GM21526 (cell line): Measurements from ENCODE around the gene IFNG.
A peak's percentile ranks its signal among the peaks of the same experiment; 100 is the strongest.

Source experiments
- ATAC-seq: cut with Tn5 transposase; IDR thresholded peaks from one replicate; pipeline ENCODE4 v1.9.1; 2021; ENCODE audit warnings: moderate library complexity; ENCODE audit not compliant: unreplicated experiment, low FRiP score

The IFNG gene

DNA sequence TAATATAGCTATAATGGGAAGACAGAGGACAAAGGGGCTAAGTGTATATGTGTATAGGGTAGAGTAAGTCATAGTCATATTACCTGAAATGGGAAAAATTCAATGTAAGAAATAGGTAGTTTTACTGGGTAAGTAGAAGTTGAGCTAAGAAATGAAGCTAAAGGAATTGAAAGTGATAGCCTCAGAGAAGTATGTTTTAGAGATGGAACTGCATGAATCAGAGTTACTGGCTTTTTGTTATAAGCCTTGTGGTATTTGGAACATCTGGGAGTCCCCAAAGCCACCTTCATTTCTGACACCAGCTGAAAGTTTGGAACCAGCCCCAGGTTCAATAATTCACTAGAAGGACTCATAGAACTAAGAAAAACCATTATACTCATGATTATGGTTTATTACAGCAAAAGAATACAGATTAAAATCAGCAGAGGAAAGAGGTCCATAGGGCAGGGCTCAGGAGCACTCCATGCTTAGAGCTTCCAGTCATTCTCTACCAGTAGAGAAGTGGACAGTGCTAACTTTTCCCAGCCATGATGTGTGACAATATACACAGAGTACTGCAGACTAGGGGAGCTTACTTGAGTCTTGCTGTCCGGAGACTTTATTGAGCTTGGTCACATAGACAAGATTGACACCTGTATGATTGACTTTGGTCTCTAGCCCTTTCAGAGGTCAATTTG is 9.8 kb upstream of the IFNG start:
- no peak for ATAC-seq

DNA sequence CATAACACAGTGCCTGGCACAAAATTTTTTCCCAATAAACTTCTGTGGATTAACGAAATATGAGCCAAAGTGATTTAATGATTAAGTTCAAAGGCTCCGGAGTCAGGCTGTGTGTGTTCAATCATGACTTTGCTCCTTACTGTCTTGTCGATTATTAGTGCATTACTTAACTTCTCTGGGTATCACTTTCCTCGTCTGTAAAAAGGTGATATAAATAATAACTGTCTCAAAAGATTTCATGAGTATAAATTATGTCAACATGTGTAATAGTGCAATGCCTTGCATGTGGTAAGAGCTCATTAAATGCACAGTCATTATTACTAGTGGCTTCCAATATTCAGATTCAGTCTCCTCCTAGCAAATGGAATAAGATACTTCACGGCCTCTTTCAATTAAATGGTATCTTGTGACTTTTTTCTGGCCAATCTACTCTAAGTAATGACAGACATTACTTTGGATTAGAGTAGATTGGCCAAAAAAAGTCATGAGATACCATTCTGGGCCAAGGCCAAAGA is 6.8 kb upstream of the IFNG start:
- no peak for ATAC-seq

DNA sequence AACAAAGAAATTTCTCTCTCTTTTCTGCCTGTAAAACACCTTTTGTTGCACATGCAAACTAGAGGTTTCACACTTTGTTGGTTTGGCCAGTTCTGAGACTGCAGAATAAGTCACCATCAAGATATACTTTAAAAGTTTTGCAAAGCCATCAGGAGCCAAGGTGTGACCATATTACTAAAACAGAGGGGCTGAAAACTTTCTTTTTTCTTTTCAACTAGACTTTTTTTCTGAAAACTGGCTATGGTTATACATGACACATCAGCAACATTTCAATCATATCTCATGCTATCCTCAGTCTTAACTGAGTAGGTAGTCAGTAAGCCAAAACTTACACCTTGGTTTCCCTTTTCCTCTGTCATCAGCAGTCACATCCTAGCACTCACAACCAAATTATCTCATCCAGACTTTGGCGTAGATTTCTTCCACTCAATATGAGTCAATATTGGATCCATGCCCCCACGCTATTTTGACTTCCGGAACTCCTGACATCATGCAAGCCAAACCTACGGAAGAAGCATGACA is 4.1 kb upstream of the IFNG start:
- peak; percentile 63 for ATAC-seq

DNA sequence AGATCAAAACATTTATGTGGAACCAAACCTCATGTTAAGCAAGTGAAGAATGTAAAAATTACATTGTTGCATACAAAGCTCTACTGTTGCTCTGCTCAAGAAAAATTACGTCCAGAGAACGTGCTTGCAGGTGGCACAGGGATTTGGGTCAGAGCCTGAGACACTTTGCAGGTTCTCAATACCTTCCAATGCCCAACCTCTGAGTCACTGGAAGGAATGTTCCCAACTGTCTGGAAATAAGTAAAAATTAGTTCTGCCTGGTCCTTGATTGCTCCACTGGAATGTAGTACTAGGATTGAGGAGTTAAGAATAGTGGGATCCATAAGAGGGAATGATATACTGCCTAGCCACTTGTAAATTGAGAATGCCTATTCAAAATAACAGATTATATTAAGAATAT is 2.8 kb upstream of the IFNG start:
- ATAC-seq: no peak

DNA sequence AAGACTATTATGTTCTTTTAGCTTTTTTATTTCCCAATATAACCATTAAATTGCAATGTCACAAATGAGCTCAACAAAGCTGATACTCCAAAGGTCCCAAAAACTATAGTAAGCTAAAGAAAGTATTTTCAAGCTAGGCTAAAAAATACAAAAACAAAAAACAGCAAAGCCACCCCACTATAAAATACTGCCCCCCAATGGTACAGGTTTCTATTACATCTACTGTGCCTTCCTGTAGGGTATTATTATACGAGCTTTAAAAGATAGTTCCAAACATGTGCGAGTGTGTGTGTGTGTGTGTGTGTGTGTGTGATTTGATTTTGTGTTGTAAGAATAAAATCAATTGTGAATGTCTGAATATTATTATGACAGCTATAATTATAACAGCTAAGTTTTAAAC is 1.1 kb downstream of the IFNG start:
- no peak for ATAC-seq

DNA sequence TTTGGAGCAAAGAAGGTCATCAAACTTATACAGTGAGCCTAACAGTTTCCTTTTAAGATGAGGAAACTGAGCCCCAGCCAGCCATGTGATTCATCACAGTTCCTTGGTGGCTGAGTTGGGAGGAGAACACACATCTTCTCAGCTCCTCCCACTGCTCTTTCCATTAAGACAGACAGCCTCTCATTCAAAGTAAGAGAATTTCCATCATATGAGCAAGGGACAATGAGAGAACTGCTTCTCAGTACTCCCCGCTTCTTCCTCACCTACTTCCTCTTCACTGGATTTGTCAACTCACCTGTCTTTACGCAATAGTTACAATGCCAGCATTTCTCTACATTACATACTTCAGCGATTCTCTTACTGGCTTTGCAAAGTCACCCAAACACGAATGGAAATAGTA is 2.2 kb downstream of the IFNG start:
- ATAC-seq: no peak

DNA sequence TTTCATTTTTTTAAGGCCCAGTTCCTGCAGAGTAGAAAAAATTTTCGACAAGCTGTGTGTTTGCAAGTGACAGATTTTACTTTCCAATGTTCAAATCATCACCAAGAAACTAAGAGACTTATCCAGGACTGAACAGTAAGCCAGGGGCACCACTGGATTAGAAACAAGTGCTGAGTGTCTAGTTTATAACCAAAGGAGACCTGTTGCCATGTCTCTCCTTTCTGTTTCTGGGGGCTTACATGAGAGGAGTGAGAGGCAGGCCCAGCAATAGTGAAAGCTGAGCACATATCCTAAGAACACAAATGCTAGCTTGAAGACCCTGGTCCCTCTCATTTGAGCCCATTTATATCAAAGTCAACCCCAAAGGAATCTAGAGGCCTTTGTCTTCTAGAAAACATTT is 2.9 kb downstream of the IFNG start:
- no peak for ATAC-seq

DNA sequence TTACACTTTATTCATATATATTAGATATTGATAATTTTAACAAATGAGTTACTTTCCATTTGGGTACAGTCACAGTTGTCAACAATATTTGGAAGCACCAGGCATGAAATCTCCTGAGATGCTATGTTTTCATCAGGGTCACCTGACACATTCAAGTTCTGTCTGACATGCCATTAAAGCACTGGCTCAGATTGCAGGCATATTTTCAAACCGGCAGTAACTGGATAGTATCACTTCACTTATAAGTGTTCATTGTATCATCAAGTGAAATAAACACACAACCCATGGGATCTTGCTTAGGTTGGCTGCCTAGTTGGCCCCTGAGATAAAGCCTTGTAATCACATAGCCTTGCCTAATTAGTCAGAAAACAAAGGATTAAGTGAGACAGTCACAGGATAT is 4.8 kb downstream of the IFNG start:
- no peak for ATAC-seq

DNA sequence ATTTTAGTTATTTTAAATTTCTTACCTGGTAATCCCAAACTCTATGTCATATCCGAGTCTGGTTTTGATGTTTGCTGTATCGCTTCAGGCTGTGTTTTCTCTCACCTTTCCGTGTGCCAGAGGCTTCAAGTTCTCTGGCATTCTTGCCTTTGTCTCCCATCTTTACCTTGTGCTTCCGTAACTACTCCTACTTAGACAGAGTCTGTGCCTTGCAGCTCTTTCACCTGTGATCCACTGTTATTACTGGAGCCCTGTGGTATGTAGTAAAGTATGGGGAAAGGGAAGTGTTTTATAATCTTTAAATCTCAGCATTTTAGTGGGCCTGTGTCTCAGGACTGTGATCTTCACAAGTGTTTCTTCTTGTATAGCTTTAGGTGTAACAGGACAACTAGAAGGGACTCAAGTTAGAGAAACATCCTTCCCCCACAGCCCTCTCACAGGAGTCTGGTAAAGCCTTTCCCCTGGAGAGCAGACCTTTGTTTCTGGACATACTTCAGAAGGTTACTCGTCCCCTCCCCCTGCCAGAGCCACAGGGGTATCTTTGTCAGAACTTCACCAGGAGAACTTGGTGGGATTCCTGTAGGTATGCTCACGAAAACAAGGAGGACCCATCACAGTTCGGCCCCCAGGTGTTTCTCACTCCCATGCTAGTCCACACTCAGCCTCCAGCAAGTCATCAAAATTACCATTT is 11.1 kb downstream of the IFNG start:
- ATAC-seq: no peak

DNA sequence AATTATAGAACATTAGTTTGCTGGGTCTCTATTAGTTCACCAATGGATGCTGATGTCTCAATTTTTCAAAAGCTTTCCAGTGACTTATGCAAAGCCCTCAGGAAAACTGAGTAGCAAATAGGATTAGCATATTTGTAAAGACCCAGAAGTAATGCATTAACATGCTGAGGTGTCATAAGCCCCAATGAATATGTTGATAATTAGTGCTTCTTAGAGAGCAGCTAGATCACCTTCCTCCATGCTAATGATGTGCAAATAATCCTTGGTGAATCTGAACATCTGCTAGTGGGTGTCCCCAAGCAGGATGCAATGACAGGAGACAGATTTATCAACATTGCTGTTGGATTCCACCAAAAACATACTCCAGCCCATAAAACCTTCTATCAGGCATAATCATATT is 19.0 kb downstream of the IFNG start:
- no peak for ATAC-seq

DNA sequence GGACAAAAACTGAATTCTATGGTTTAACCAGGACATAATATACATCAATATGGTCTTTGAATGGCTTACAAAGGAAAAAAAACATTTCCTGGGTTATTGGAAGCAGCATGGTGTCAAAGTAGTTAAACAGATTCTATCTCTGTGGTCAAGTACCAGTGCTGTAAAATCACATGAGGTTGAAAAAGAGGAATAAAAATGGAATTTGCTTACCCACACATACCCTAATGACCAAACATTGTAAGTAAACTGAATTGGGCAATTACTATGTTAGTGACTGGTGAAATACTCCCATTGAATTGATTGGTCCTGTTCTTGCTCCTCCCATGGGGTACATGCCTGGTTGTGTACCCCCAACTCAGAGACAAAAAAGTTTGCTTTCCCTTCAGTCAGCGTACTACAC is 19.6 kb downstream of the IFNG start:
- ATAC-seq: no peak

DNA sequence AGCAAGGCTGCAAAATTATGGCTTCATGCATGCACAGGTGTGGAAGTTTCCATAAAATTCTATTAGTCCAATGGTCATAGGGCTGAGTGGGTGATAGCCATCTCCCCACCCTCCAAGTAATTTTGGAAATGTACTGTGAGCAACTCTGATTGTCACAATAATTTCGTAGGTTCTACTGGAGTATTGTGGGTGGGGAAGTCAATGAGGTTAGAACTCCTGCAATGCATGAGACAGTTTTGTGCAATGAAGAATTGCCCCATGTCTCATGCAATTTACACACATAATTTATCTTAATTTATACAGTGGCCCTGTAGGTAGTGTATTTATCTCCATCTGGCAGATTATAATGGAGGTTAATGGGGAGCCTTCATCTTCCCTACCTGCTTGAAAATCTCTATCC is 20.5 kb downstream of the IFNG start:
- no peak for ATAC-seq

DNA sequence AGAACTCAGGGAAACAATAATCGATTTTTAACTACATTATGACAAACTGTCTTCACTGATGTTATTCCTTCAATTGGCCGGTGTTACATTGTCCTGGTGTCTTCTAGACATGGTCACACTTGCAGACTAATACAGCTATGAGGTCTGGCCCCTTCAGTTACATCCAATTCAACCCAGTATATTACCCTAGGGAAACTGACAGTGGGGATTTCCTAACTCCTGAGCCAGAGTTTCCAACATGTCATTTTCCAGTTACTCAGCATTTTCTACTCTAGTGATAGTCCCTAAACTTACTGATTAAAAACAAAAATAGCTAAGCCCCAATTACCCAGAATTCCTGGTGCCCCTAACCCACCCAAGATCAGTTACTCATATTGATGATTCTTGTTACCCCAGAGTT is 21.1 kb downstream of the IFNG start:
- no peak for ATAC-seq

DNA sequence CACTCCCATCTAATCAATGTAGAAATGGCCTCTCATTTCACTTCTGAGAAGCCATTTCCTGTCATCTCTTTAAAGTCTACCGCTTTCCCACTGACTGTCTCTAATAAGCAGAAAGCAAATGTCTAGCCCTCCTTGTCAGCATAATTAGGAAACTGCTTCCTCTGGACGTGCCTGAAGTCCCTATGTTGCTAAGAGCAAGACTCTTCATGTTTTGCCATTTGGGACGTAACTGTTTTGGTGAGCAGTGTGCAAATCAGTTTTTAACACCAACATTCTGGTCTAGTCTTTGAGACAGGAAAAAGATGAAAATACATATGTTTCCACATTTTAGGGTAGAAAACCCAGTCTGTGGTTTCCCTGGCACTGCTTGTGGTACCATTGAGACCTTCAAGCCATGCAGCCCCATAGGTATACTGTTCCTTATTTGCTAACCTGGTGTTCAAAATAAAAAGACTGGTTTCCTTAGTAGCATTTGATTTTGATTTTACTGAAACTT is 22.2 kb downstream of the IFNG start:
- ATAC-seq: no peak

DNA sequence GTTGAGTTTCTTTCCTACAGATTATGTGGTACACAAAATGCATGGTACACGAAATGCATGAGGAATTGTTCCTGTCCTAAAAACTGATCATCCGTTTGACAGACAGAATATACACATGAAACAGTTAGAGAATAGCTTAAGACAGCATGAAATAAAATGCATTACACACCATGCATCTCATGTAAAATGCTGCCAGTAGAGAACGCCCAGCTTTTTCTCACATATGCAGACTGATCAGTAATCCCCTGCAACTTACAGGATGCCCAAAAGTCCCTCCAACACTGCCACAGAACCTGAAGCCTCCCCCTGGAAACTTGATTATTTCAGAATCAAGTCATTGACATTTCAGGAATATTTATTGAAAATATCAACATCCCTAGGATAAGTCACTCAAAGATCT is 24.0 kb downstream of the IFNG start:
- no peak for ATAC-seq

DNA sequence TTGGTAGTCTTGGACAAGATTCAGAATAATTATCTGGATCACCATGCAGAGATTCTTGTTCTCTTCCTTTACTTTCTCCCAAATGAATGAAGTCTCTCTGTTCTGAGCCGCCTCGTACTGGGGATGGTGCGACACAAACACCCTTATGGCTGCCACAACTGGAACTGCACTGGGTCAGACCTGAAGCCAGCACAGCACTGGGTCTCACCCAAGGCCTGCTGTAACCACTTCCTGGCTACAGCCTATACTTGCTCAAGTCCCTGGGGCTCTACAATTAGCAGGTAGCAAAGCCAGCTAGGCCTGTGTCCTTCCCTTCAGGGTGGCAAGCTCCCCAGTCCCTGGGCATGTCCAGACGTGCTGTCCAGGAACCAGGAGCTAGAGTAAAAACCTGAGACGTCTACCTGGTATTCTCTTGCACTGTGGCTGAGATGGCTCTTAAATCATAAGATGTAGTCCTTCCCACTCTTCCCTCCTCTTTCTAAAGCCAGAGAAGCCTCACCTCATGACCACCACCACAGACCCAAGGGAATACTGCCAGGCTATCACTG is 27.6 kb downstream of the IFNG start:
- no peak for ATAC-seq

DNA sequence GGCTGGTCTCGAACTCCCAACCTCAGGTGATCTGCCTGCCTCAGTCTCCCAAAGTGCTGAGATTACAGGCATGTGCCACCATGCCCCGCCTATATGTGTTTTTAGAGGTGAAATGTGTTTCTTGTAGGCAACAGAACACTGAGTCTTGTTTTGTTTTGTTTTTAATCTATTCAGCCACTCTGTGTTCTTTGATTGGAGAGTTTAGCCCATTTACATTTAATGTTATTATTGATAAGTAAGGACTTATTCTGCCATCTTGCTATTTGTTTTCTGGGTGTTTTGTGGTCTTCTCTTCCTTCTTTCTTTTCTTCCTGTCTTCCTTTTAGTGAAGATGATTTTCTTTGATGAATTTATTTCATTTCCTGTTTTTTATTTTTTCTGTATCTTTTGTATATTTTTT is 29.6 kb downstream of the IFNG start:
- no peak for ATAC-seq

DNA sequence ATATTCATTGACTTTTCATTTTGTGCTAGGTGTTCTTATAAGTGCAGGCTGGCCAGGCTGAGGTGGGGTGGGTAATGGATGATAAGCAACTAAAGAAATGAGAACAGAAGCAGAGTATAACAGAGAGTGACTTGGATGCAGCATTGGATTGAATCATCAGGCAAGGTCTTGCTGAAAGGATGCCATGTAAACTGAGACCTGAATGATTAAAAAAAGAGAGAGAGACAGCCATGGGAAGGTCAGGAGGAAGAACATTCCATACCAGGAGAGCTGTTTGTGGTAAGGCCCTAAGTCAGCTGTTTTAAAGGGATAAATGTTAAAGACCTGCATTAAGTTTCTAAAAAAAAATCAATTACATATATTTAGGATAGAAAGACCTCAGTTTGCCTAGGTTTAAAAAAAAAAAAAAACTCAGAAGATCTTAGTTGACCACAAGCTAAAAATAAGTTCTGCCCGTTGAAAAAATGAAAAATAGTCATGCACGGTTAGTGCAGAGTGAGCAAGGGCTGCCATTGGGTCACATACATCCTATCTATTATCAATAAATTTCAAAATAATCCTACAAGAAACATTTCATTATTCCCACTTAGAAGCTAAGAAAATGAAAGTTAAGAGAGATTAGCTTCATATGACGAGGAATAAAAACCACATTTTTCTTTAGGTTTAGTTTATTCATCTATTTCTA is 37.2 kb downstream of the IFNG start:
- ATAC-seq: no peak

DNA sequence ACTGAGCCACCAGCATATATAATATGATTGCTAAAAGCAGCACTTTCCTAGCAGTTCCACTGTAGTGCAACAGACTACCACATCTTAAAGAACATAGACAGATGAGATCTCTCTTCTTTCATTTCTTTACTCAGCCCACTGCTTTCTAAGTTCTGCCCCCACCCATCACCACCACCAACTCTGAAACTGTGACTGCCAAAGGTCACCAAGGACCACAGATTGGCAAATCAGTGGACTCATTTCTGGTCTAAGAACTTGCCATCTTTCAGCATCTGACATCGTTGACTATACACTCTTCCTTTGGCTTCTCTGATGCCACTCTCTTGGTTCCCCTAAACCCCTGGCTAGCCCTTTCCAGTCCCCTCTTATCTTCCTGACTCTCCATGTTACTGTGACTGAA is 38.4 kb downstream of the IFNG start:
- no peak for ATAC-seq

DNA sequence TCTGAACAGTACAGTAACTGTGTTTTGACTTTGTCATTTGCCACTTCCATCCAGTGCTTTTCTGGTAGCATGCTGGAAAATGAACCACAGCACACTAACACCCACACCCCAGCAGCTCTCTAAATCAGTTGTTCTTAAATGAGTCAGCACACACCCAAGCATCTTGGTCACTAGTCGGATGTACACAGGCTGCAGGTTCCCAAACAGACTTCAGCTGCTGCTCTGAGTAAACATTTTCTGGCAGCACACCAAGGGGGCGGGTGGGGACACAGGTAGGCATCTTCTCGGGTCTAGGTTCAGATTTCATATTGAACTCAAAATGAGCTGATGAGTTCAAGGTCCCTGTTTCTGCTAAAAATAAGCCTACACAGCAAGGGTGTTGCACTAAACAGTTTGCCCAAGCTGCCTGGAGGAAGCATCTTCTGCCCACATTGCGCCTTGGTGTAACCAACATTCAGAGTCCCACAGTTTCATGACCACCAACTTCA is 39.8 kb downstream of the IFNG start:
- peak; percentile 90 for ATAC-seq

DNA sequence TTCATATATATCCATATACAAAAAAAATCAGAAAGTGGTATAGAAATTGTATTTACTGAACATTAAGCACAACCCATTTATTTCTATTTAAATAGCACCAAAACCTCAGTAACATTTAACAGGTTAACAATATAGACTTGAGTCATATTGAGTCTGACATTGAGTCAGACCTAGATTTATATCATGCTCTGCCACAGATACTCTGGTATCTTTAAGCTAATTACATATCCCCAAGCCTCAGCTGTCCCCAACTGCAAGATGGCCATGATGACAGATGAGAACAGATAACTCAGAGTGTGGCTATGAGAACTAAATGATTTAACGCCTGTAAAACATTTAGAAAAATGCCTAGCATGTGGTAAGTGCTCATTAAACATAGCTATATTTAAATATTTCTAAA is 40.3 kb downstream of the IFNG start:
- peak; percentile 57 for ATAC-seq
